DOHH2 (cell line): ENCODE measurements around the gene SLC7A11.

Experiments used
- CTCF ChIP-seq: fragments of 200-600 bp; sonication (generic); IDR thresholded peaks from one replicate; pipeline ENCODE4 v1.5.1; 2014; ENCODE audit warnings: antibody characterized with exemption, mild to moderate bottlenecking, low read depth, low read length; ENCODE audit not compliant: poor library complexity, severe bottlenecking
- EZH2phosphoT487 ChIP-seq: fragments of 200-600 bp; sonication (generic); IDR thresholded peaks from 2 replicates; pipeline ENCODE4 v1.6.1; 2017; ENCODE audit warnings: borderline replicate concordance, mild to moderate bottlenecking, antibody characterized with exemption, low read length, moderate library complexity, mixed read lengths

DNA sequence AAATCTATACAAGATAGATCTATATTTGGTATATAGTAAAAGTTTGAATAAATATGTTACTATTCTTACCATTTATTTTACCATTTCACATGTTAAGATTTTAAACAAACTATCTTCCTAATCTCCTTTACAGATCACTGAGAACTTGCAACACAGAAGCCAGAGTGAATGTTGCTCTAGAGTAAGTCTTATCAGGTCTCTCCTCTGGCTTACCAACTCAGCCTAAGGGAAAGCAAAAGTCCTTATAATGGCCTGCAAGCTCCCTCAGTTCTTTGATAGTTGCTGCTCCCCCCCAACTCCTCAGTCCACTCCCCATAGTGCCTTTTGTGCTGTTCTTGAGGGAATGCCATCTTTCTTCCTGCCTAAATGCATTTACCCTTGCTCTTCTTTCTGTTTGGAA is 25.7 kb upstream of the SLC7A11 start:
- TF ChIP-seq CTCF (no peak), EZH2phosphoT487 (no peak)
